SKM-1 treated with dmso at 0.1 percent for 144 hours (cell line): ENCODE results near the gene LIX1L.

Experiments
- DNase-seq: peaks from one replicate; lab custom pipeline; 2025; ENCODE audit not compliant: unreplicated experiment; lab: John Stamatoyannopoulos, UW

LIX1L gene

GRCh38 chr1:145957443-145958319 lies at the start of gene LIX1L:
TSS of gene LIX1L (minus strand) at chr1:145958017. CDS start at chr1:145957927, 90 bp downstream.
- peak; percentile 98 for DNase-seq

DNA sequence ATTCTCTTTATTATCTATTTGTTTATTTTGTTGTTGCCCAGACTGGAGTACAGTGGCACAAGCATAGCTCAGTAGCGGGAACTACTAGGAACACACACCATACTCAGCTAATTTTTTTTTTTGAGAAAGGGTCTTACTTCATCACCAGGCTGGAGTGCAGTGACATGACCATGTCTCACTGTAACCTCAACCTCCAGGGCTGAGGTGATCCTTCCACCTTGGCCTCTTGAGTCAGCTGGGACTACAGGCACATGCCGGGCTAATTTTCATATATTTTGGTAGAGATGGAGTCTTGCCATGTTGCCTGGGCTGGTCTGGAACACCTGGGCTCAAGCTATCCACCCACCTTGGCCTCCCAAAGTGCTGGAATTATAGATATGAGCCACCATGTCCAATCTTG lies 43.9 kb upstream of the LIX1L start:
- DNase-seq, result no peak

GRCh38 chr1:145999321-146000024 lies 41.7 kb upstream of the LIX1L start:
- no peak for DNase-seq

- no peak for DNase-seq
These were observed 39.9 kb upstream of the LIX1L start for GRCh38 chr1:145997718-145998023.

DNA sequence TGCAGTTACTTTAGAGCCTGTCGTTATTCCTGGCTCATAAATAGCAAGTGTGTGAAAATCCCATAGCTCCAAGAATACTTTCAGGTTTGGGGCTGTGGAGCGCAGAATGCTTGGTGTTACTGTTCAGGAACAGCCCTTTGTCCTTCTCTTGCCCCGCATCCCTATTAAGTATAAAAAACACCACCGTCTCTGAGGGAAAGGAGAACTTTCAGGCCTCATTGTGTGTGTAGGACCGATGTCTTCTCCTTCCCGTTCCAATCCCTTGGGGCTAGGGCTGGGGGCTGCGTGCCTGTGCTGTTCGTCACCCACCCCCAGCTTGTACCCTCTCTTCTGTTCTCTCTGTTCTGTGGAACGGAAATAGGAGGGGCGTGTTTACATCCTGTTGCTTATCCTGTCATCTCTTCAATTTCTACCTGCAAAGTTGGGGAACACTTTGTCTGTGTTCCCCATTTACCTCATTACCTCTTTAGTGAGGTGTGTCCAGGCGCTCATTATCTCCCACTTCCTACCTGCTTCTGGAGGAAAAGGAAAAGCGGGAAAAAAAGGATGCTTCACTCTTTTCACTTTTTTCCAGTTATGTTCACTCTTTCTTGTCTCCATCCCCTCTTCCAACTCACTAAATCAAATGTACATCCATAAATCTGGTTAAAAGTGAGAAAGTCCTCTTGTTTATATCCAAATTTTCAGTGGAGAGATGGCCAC lies 39.4 kb upstream of the LIX1L start:
- no peak for DNase-seq

GRCh38 chr1:145996433-145997015 lies 38.7 kb upstream of the LIX1L start, which contains the start of gene TXNIP:
TSS of gene TXNIP (minus strand) at chr1:145996579. CDS start at chr1:145996266, 313 bp downstream.
- peak; percentile 99 for DNase-seq

GRCh38 chr1:145995964-145996432 lies 38.2 kb upstream of the LIX1L start:
- no peak for DNase-seq

- no peak for DNase-seq
These were observed 37.5 kb upstream of the LIX1L start for GRCh38 chr1:145995148-145995881.

GRCh38 chr1:145994391-145995120 lies 36.7 kb upstream of the LIX1L start:
- no peak for DNase-seq

GRCh38 chr1:145993618-145994390 lies 36.0 kb upstream of the LIX1L start:
- no peak for DNase-seq

DNA sequence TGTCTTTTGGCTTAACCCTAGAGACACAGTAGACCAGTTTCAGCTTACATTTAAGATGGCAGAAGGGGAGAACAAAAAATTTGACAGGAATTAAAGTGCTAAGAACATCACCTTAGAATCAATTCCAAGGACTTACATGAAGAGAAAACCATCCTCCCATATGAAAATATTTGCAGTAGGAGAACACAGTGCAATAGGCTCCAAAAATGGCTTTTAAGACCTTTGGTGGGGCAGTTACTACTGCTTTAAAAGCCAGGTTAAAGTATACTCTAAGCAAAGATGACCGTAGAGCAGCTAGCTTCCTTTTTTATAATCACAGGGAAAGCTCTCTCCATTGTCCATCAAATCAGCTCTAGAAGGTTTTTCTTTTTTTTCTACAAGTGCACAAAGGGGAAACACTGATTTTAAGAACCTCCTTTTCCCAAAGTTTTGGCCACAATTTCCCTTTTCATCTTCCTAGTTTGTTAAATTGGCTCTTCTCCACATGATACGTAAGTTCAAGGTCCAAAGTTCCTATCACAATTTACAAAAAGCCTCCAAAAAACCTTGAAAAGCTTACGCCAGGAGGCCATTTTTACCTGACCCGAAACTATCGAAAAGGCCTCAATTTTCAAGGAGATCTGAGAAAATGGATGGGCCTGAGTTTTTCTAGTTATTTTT lies 35.3 kb upstream of the LIX1L start:
- no peak for DNase-seq

GRCh38 chr1:145992502-145992936 lies 34.7 kb upstream of the LIX1L start:
- no peak for DNase-seq

DNA sequence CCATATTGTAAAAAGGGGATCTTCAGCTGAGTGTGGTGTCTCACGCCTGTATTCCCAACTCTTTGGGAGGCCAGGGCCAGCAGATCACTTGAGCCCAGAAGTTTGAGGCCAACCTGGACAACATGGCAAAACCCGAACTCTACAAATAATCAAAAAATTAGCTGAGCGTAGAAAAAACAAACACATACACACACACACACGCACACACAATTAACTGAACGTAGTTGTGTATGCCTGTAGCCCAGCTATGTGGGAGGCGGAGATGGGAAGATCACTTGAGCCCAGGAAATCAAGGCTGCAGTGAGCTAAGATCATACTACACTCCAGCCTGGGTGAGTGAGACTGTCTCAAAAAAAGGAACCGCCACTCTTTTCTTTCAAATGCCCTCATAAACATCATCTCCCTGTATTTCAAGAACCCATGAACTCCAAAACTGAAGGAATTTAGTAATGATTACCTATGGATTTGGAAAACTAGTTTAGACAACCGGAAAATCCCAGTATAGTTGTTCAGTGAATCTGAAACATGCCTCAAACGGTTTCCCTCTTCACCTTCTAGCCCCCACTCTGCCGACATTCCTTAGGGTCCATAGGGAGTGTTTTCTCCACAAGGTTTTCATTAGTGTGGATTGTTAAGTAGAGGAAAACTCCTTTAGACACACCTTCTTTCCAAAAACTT lies 34.1 kb upstream of the LIX1L start:
- DNase-seq, result no peak

DNA sequence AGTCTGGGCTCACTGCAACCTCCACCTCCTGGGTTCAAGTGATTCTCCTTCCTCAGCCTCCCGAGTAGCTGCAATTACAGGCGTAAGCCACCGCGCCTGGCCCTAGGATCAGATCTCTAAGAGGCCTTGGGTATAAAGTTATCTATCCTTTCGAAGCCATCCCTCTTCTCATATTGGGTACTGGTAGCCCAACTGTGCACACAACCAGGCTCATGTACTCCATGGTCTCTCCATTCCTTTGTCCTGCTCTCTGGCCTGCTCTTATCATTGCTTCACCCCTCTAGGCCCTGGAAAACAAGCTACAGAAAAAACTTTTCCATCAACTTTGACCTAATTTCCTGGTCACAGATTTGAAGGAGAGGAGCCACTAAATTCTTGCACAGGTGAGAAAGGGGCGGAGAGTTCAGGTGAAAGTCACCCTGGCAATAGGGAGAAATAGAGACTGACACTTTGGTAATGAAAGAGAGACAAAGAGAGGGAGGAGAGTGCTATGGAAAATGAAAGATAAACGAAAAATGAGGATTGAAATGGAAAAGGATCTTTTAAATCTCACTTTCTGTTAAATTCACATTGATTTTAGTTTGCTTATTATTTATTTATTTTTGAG lies 32.5 kb upstream of the LIX1L start:
- DNase-seq, result no peak

DNA sequence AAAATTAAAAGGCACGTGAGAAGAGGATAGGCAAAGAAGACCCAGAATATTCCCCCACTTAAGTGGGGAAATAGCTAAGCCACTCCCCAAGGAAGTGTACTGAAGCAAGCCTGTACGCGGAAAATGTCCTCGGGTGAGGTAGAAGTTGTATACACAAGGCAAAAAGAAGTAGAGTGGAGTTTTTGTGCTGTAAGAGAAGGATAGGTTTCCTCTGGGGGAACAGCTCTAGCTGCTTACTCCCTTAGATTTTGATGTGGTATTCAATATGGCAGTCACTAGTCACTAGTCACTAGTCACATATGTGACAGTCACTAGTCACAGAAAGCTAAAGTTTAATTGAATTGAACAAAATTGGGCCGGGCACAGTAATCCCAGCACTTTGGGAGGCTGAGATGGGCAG lies 31.0 kb upstream of the LIX1L start:
- DNase-seq, result no peak

DNA sequence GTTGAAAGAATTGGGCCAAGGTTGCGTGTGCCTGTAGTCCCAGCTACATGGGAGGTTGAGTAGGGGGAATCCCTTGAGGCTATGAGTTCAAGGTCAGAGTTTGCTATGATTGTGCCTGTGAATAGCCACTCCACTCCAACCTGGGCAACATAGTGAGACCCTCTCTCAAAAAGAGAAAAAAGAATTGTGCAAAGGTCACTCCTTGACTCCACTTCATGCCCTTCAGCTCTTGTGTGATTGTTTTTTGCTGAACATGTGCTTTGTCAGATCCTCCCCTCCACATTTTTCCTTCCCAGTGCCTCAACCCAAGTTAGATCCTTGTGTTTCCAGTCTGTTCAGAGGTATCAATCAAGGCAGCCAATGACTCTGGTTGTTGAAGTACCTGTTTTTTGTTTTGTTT lies 30.1 kb upstream of the LIX1L start:
- DNase-seq, result no peak

- DNase-seq, result no peak
These were observed 28.7 kb upstream of the LIX1L start for GRCh38 chr1:145986551-145986950.
